ENCODE measurements around the gene TTLL11.
"Not testable (repeated sequence)": the region's sequence is repeated elsewhere in the genome, so short reads cannot be mapped to it uniquely, and the experiment has no call there.

The TTLL11 gene

DNA sequence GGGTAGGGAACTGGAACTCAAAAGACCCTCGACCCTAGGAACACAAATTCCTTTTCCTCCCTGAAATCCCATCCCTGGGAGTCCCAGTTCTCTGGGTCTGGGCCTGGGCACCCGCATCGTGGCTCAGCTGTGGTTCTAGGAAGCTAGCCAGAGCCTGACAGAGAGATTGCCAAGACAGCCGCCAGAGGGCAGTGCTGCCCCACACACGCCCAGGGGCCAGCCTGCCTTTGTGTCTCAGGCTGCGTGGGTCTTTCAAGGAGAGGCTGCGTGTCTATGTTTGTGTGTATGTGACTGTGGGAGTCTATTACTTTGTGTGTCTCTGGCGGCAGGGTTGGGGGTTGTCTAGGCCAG lies 32.0 kb upstream of the TTLL11 start:
- peak; percentile 59 for DNase-seq (ENCODE audit: low read depth)

GRCh38 chr9:122124528-122124927 lies 31.4 kb upstream of the TTLL11 start:
- DNase-seq (ENCODE audit: low read depth): no peak

DNA sequence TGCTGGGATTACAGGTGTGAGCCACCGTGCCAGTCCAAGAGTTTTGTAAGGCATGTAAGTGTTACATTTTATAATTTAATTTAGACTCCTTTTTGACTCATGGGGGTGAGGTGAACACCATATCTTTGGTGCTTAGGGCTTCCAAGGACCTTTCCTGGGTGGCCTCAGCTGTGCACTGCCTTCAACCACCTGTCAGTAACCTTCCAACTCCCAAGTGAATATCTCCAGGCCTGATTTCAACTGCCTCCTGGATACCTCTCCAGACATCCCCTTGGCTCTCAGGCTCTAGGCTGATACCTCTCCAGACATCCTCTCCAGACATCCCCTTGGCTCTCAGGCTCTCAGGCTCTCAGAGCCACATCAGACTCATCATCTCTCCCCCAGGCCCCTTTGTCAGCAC lies 30.9 kb upstream of the TTLL11 start:
- DNase-seq (ENCODE audit: low read depth): no peak

GRCh38 chr9:122122903-122123632 lies 30.0 kb upstream of the TTLL11 start:
- peak; percentile 43 for DNase-seq (ENCODE audit: low read depth)

DNA sequence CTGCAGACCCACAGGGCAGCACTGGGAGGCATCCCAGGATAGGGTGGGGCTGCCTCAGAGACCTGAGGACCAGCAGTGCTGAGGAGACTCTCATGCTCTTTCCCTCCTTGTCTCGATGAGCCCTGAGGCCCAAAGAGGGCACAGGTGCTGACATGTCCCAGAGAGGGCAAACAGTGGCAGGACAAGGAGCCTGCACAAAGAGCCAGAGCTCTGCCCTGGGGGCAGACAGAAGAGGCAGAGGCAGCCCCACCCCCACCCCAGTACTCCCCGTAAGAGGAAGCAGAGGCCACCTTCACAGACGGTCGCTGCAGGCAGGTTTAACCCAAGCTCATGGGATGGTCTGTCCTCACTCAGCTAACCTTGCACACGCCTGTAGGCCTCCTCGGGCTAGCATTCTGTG lies 29.4 kb upstream of the TTLL11 start:
- no peak for DNase-seq (ENCODE audit: low read depth)

- DNase-seq (ENCODE audit: low read depth): no peak
Observed at GRCh38 chr9:122121931-122122330, 28.8 kb upstream of the TTLL11 start.

DNA sequence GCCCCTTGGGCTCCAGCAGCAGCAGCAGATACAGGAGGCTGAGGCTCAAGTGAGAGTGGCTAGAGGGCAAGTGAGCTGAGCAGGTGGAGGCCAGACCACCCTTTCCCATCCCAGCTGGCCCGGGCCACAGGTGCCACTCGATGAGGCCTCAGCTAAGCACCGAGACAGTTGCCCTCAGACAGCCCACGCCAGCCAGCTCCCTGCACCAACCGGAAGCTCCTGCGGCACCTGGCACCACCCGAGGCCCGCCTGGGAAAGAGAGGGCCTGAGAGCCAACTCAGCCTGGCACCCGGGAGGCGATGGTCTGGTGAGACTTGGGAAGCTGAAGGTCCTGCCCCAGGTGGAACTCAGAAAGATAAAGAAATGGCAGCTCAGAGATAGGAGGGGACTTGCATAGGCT lies 28.3 kb upstream of the TTLL11 start:
- no peak for DNase-seq (ENCODE audit: low read depth)

DNA sequence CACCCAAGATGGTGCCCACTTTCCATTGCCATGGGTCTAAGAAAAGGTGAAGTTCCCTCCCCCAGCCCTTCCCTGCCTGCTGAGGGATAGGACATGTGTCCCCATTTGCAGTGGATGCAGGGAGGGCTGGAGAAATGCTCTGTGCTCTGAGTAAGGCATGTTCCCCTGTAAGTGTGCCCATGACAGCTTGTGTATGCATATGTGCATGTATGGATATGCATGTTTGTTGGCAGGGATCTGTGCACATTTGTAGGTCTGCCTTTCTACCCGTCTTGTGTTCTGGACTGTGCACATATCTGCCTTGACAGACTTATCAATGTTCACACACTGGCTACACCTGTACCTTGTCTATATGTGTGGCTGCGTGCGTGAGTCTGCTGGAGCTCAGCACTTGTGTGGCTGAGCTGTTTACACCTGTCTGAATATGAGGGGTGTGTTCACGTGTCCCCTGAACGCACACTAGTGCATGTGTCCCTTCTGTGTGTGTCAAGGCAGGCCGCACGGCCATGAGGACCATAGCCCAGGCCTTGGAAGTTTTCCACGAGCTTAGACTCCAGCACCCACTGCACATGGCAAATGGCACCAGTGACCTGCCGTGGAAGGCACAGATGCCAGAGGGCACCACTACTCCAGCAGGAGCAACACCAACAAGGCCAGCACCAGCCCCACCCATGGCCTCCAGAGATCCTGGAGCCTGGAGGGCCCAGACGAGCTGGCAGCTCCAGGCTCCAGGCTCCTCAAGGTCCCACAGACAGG lies 27.4 kb upstream of the TTLL11 start:
- DNase-seq (ENCODE audit: low read depth): no peak

DNA sequence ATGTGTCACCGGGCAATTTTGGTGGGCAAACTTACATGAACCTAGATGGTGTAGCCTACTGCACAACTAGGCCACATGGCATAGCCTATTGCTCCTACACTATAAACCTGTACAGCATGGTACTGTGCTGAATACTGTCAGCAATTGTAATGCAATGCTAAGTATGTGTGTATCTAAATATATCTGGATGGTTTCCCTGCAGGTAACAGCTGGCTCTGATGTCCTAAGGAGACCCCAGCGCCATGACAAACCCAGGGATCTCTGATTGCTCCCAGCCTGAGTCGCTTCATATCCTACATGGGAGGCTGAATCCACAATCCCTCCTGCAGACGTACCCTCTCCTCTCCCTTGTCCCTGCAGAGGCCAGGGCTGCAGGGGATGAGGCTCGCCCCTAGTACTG lies 26.6 kb upstream of the TTLL11 start:
- DNase-seq (ENCODE audit: low read depth): no peak

DNA sequence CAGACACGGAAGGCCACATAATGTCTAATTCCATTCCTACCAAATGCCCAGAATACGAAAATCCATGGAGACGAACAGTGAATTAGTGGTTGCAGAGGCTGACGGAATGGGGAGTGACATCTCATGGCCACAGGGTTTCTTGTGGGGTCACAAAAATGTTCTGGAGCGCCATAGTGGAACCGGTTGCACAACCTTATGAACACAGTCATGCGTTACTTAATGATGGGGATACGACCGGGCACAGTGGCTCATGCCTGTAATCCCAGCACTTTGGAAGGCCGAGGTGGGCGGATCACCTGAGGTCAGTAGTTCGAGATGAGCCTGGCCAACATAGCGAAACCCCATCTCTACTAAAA lies 26.0 kb upstream of the TTLL11 start:
- DNase-seq (ENCODE audit: low read depth): no peak

DNA sequence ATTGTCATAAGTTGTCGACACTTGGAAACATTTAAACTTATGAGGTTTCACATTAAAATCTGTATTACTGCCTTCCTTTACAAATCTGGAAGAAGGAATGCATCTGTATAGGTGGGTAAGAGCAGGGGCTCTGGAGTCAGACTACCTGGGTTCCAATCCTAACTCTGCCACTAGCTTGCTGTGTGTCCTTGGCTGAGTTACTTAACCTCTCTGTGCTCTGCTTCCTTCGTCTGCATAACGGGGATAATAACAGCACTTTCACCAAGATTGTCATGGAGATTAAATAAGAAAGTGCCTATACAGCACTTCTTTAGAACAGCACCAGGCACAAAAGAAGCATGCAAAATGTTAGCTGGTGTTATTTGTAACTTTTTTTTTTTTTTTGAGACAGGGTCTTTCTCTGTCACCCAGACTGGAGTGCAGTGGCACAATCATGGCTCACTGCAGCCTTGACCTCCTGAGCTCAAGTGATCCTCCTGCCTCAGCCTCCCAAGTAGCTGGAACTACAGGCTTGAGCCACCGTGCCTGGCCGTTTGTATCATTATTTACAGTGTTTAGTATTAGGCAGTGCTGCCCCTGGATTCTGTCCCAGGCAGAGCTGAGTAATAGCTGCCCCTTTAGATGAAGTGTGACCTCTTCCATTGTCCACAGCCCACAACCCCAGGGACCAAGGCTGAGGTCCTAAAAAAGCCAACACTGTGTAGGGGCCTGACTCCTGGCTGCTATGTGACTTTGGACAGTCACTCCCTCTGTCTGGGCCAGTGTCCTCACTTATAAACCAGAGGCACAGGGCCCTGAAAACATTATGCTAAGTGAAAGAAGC lies 25.4 kb upstream of the TTLL11 start:
- DNase-seq (ENCODE audit: low read depth): no peak

- DNase-seq (ENCODE audit: low read depth): not testable (repeated sequence)
Observed at GRCh38 chr9:122117241-122117640, 24.1 kb upstream of the TTLL11 start.

- no peak for DNase-seq (ENCODE audit: low read depth)
Observed at GRCh38 chr9:122116448-122117173, 23.5 kb upstream of the TTLL11 start.

GRCh38 chr9:122116040-122116439 lies 22.9 kb upstream of the TTLL11 start:
- DNase-seq (ENCODE audit: low read depth): no peak

GRCh38 chr9:122115176-122116035 lies 22.3 kb upstream of the TTLL11 start:
- no peak for DNase-seq (ENCODE audit: low read depth)

DNA sequence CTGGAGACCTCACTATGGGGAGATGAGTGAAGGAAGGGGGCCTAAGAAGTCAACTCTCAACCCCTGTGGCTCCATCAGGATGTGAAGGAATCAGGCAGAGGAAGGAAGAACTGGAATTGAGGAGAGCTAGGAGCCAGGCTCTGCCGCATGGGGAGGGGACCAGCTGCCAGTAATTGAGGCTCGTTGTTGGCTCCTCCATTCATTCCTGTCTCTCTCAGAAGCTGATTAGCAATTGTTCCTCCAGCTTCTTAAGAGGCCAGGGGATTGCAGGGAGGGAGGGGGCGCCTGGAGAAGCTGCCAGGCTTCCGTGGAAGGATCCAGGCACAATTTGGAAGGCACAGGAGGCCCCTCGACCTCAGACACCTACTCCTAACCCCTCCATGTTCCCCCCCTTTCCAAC lies 20.5 kb upstream of the TTLL11 start:
- DNase-seq (ENCODE audit: low read depth): no peak

DNA sequence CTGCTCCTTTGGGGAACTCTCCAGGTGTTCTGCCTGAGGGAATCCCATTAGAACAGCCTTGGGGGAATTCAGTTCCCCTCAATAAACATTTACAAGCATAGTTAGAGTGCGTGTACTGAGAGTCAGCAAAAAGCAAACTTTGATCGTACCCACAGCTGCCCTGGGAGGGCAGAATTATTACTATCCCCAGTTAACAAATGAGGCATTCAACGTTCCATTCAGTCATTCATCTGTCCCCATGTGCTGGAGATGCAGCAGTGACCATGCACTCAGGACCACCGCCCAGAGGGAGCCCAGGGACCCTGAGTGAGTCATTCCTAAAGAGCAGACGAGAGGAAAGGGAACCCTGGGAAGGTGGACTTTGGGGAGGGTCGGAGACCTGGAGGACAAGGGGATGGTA lies 19.1 kb upstream of the TTLL11 start:
- no peak for DNase-seq (ENCODE audit: low read depth)

DNA sequence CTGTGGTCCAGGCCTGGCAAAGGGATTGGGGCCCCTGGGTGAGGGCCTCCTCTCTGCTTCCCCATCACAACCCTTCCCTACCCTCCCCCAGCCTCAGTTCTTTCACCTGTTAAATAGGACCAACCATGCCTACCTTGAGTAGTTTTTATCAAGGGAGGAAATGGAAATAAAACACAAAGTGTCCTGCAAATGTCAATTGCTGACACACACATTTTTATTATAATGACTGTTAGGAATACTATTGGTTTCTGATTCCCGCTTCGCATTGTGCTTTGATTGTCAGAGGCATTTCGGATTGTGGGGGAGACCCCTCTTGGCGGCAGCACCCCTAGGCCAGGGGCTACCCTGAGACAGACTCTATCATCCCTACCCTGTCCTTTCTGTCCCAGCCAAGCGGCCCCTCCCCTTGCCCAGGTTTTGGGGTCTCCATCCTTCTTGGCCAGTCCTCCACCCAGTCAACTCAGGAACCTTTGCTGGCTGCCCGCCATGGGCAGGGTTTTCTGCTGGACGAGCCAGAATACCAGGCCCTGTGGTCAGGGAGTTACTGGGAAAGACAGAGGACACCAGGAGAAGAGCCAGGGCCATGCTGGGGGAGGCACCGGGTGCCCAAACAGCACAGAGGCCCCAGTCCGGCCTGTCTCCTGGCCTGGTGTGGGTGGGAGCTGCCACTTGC lies 18.4 kb upstream of the TTLL11 start:
- no peak for DNase-seq (ENCODE audit: low read depth)

GRCh38 chr9:122110100-122110833 lies 17.2 kb upstream of the TTLL11 start:
- DNase-seq (ENCODE audit: low read depth): no peak

Data from stimulated activated CD8-positive, alpha-beta memory T cell treated with anti-CD3 and anti-CD28 coated beads, Interleukin-12 subunit alpha, Interleukin-12 subunit beta, amount 100 ng/mL, for 4 hours (primary cell).